Osteoblast (primary cell): ENCODE measurements around the gene SRPK2. TPM values are rescaled to one million over a fixed set of nuclear protein-coding genes. Genes with fewer than 3 reads are reported as not detected.

Source experiments
- DNase-seq: peaks from one replicate; pipeline ENCODE4 v3.0.0; 2011; ENCODE audit warnings: low spot score, mixed read lengths; ENCODE audit not compliant: insufficient read length; ENCODE audit errors: missing footprints
- H2AFZ ChIP-seq: 2 replicates; pipeline ENCODE4 v1.6.0; 2011; ENCODE audit warnings: mild to moderate bottlenecking, low read length
- H3K27ac ChIP-seq: 2 replicates; pipeline ENCODE4 v1.5.1; 2011; ENCODE audit warnings: mild to moderate bottlenecking, low read depth, low read length, moderate library complexity
- H3K27me3 ChIP-seq: 2 replicates; pipeline ENCODE4 v1.6.0; 2012; ENCODE audit warnings: mild to moderate bottlenecking, control low read depth, inconsistent platforms, low read length, moderate library complexity; ENCODE audit not compliant: insufficient read depth
- H3K36me3 ChIP-seq: 2 replicates; pipeline ENCODE4 v1.5.1; 2011; ENCODE audit warnings: mild to moderate bottlenecking, low read length, control low read depth, moderate library complexity; ENCODE audit not compliant: insufficient read depth
- H3K4me1 ChIP-seq: 2 replicates; pipeline ENCODE4 v1.5.1; 2011; ENCODE audit warnings: mild to moderate bottlenecking, low read length, control low read depth, moderate library complexity; ENCODE audit not compliant: insufficient read depth
- H3K4me2 ChIP-seq: 2 replicates; pipeline ENCODE4 v1.6.0; 2011; ENCODE audit warnings: mild to moderate bottlenecking, low read length; ENCODE audit not compliant: insufficient read depth
- H3K4me3 ChIP-seq: fragments of 200-600 bp; sonication (generic); 3 replicates; pipeline ENCODE4 v1.5.1; 2012; ENCODE audit warnings: mild to moderate bottlenecking, low read length, inconsistent platforms; ENCODE audit not compliant: insufficient read depth
- H3K79me2 ChIP-seq: 2 replicates; pipeline ENCODE4 v1.6.0; 2012; ENCODE audit warnings: mild to moderate bottlenecking, low read length, control low read depth, inconsistent platforms; ENCODE audit not compliant: insufficient read depth
- H3K9me3 ChIP-seq: 2 replicates; pipeline ENCODE4 v1.5.1; 2011; ENCODE audit warnings: low read depth, low read length, control low read depth
- H4K20me1 ChIP-seq: 2 replicates; pipeline ENCODE4 v1.6.0; 2012; ENCODE audit warnings: mild to moderate bottlenecking, low read length, control low read depth; ENCODE audit not compliant: insufficient read depth
- total RNA-seq: library from RNA; depleted of rRNA; stranded (reverse); fragments of >200 nt; gene quantifications from 2 replicates; pipeline ENCODE4 v1.2.3, GENCODE V29; 2012
- TF ChIP-seq, protein P1 (sequence below): IDR thresholded peaks from 2 replicates; pipeline ENCODE4 v1.5.1; 2011; ENCODE audit warnings: mild to moderate bottlenecking, low read depth, low read length, moderate library complexity; ENCODE audit errors: extremely low read depth

SRPK2 gene
- total RNA-seq, 1 donor, result 82.2 TPM

GRCh38 chr7:105189859-105190492 lies 198.7 kb downstream of the SRPK2 start:
- no peak for DNase-seq
- peaks cover 37% of the 10 kb centered on the region for H3K79me2 ChIP-seq
- H3K27me3 ChIP-seq, result no peaks in the 10 kb centered on the region
- no peak overlapping the region for H2AFZ ChIP-seq
- no peak overlapping the region for H3K4me3 ChIP-seq
- H3K27ac ChIP-seq, result no peak overlapping the region
- TF ChIP-seq, protein P1, sequence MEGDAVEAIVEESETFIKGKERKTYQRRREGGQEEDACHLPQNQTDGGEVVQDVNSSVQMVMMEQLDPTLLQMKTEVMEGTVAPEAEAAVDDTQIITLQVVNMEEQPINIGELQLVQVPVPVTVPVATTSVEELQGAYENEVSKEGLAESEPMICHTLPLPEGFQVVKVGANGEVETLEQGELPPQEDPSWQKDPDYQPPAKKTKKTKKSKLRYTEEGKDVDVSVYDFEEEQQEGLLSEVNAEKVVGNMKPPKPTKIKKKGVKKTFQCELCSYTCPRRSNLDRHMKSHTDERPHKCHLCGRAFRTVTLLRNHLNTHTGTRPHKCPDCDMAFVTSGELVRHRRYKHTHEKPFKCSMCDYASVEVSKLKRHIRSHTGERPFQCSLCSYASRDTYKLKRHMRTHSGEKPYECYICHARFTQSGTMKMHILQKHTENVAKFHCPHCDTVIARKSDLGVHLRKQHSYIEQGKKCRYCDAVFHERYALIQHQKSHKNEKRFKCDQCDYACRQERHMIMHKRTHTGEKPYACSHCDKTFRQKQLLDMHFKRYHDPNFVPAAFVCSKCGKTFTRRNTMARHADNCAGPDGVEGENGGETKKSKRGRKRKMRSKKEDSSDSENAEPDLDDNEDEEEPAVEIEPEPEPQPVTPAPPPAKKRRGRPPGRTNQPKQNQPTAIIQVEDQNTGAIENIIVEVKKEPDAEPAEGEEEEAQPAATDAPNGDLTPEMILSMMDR, result no peak
- H4K20me1 ChIP-seq, result peaks cover 15% of the 10 kb centered on the region
- no peak overlapping the region for H3K4me2 ChIP-seq
- no peaks in the 10 kb centered on the region for H3K9me3 ChIP-seq
- H3K4me1 ChIP-seq, result peaks cover 18% of the 10 kb centered on the region
- H3K36me3 ChIP-seq, result no peaks in the 10 kb centered on the region

GRCh38 chr7:105188201-105188600 lies 200.5 kb downstream of the SRPK2 start:
- Histone ChIP-seq H4K20me1 (peaks cover 10% of the 10 kb centered on the region), H3K36me3 (no peaks in the 10 kb centered on the region), H3K27me3 (no peaks in the 10 kb centered on the region), H3K4me1 (peaks cover 18% of the 10 kb centered on the region), H3K4me3 (no peak overlapping the region), H3K27ac (no peak overlapping the region), H3K79me2 (peaks cover 34% of the 10 kb centered on the region), H2AFZ (no peak overlapping the region), H3K9me3 (no peaks in the 10 kb centered on the region), H3K4me2 (no peak overlapping the region)
- no peak for DNase-seq
- TF ChIP-seq, protein P1, result no peak

GRCh38 chr7:105187302-105188169 lies 201.2 kb downstream of the SRPK2 start:
- TF ChIP-seq, protein P1, result no peak
- no peaks in the 10 kb centered on the region for H3K36me3 ChIP-seq
- no peak overlapping the region for H2AFZ ChIP-seq
- H3K4me1 ChIP-seq, result peaks cover 18% of the 10 kb centered on the region
- H3K4me3 ChIP-seq, result no peak overlapping the region
- no peak overlapping the region for H3K4me2 ChIP-seq
- peaks cover 35% of the 10 kb centered on the region for H3K79me2 ChIP-seq
- H3K9me3 ChIP-seq, result no peaks in the 10 kb centered on the region
- peaks cover 10% of the 10 kb centered on the region for H4K20me1 ChIP-seq
- no peaks in the 10 kb centered on the region for H3K27me3 ChIP-seq
- no peak overlapping the region for H3K27ac ChIP-seq
- no peak for DNase-seq
